Measurements from ENCODE around the gene ZBTB21.
"Not testable (repeated sequence)": the region's sequence is repeated elsewhere in the genome, so short reads cannot be mapped to it uniquely, and the experiment has no call there.

DNA sequence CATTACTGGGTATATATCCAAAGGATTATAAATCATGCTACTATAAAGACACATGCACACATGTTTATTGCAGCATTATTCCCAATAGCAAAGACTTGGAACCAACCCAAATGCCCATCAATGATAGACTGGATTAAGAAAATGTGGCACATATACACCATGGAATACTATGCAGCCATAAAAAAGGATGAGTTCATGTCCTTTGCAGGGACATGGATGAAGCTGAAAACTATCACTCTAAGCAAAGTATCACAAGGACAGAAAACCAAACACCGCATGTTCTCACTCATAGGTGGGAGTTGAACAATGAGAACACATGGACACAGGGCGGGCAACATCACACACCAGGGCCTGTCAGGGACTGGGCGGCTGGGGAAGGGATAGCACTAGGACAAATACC lies 60.5 kb downstream of the ZBTB21 start:
- TF ChIP-seq POLR2A (IDR thresholded peaks at IDR 0.05; ENCODE audit: low read depth, low read length); TAF1 (IDR thresholded peaks at IDR 0.05; ENCODE audit: borderline replicate concordance, low read depth, low read length): not testable (repeated sequence)

All from GM12892 (cell line).